Panc1 (cell line): Measurements from ENCODE around the gene EPC1.

Experiments
- CTCF ChIP-seq: fragments of 450-650 bp; IDR thresholded peaks from 2 replicates; pipeline ENCODE4 v1.5.1; 2017; ENCODE audit warnings: mild to moderate bottlenecking
- POLR2AphosphoS5 ChIP-seq: IDR thresholded peaks from 2 replicates; pipeline ENCODE4 v1.6.1; 2012; ENCODE audit warnings: mild to moderate bottlenecking, low read depth, low read length, moderate library complexity
- REST ChIP-seq, 2 experiments: IDR thresholded peaks; 2 replicates each; pipeline ENCODE4 v1.6.1; 2011 to 2012; ENCODE audit warnings: low read depth in 2 of 2, control low read depth in 1 of 2, low read length in 1 of 2, mild to moderate bottlenecking in 1 of 2, moderate library complexity in 1 of 2; ENCODE audit not compliant: insufficient read depth in 1 of 2
- SIN3A ChIP-seq: IDR thresholded peaks from 2 replicates; pipeline ENCODE4 v1.6.1; 2012; ENCODE audit warnings: low read depth, mild to moderate bottlenecking, low read length, moderate library complexity, borderline replicate concordance; ENCODE audit not compliant: insufficient read depth
- TCF7L2 ChIP-seq: IDR thresholded peaks from 2 replicates; pipeline ENCODE4 v1.6.1; 2011; ENCODE audit warnings: mild to moderate bottlenecking, low read depth, low read length, inconsistent platforms

- TF ChIP-seq CTCF, result no peak
- no peak for TF ChIP-seq SIN3A
- TF ChIP-seq REST (IDR thresholded peaks at IDR 0.05; ENCODE audit: insufficient read depth in 1 of 2, low read depth in 2 of 2, low read length in 1 of 2), result no peak
- no peak for TF ChIP-seq TCF7L2
- no peak for TF ChIP-seq POLR2AphosphoS5
These were observed 13.1 kb downstream of the EPC1 start for GRCh38 chr10:32333849-32334248.
